Brain pericyte (primary cell): ENCODE results near the gene ZNF830.
"Not testable (repeated sequence)": the region's sequence is repeated elsewhere in the genome, so short reads cannot be mapped to it uniquely, and the experiment has no call there.

ENCODE experiments used
- DNase-seq: peaks from one replicate; pipeline ENCODE4 v3.0.0-alpha.2; 2012; ENCODE audit warnings: low read depth, low spot score

The ZNF830 gene

GRCh38 chr17:34961093-34961911 lies at the start of gene ZNF830, which contains the start of gene CCT6B:
ZNF830 (plus strand) TSS chr17:34961540; CDS start chr17:34961567, 27 bp downstream.
CCT6B (minus strand) TSS chr17:34961460; CDS start chr17:34961393, 67 bp downstream.
- DNase-seq: peak; percentile 83

DNA sequence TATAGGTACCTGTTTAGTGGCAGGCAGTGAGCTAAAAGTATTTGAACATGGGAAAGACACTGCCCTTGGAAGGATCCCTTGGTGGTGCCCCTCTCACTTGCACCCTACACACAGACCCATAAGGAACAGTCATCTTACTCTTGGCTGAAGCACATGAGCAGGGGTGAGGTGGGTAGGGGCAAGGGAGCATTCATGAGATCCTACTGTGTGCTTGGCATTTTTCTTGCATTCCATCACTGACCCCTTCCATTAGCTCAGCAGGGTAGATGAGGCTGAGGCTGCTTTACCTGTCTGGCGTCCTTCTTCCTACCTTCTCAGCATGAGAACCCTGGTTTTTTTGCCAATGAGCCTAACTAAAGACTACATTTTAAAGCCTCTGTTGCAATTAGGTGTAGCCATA lies 48.3 kb upstream of the ZNF830 start:
- no peak for DNase-seq

DNA sequence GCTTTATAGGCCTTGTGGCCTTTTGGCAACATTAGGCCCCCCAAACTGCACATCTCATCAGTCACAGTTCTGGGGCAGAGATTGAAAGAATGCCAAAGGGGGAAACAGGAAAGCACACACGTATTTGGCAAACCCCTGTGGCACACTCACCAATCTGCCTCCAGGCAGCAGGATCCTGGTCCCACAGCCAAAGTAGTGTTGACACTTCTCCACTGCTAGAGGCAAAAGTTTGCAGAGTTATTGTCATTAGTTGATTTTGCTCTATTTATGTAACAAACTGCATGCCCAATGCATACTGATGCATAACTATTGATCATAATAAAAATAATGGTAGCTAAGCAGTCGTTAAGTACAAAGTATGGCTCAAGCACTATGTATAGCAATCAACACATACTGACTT lies 45.2 kb upstream of the ZNF830 start:
- DNase-seq: no peak

DNA sequence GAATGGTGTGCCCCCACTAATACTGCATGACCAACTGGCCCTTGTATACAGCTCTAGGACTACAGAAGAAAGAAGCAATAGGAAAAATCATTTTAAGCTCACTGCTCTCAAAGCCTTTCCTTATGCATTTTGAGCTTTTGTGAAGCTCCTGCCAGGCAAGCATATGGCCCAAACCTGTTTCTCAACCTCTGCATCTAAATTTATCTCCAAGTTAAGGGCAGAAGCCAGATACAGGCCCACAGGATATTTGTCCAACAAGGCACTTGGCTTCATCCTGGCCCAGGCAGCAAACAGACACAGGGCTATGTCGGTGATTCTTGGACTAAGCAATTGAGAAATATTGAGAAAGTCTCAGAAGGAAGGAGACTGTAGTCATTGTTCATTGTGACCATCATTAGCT lies 44.0 kb upstream of the ZNF830 start:
- DNase-seq: no peak

DNA sequence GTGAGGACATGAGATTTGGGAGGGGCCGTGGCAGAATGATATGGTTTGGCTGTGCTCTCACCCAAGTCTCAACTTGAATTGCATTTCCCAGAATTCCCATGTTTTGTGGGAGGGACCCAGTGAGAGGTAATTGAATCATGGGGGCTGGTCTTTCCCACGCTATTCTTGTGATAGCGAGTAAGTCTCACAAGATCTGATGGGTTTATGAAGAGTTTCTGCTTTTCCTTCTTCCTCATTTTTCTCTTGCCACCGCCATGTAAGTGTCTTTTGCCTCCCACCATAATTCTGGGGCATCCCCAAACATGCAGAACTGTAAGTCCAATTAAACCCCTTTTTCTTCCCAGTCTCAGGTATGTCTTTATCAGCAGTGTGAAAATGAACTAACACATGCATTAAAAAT lies 40.7 kb upstream of the ZNF830 start:
- DNase-seq: no peak

DNA sequence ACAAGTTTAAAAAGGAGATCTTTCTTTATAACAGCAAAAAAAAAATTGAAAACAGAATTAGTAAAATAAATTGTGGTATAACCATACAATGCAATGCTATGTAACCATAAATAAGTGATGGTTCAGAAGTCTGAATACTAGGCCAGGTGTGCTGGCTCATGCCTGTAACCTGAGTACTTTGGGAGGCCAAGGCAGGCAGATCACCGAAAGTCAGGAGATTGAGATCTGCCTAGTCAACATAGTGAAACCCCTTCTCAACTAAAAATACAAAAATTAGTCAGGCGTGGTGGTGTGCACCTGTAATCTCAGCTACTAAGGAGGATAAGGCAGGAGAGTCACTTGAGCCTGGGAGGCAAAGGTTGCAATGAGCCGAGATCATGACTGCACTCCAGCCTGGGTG lies 34.7 kb upstream of the ZNF830 start:
- DNase-seq: no peak

GRCh38 chr17:34930283-34930682 lies 31.1 kb upstream of the ZNF830 start:
- DNase-seq: no peak

- not testable (repeated sequence) for DNase-seq
These were observed 10.6 kb upstream of the ZNF830 start for GRCh38 chr17:34950780-34951179.

DNA sequence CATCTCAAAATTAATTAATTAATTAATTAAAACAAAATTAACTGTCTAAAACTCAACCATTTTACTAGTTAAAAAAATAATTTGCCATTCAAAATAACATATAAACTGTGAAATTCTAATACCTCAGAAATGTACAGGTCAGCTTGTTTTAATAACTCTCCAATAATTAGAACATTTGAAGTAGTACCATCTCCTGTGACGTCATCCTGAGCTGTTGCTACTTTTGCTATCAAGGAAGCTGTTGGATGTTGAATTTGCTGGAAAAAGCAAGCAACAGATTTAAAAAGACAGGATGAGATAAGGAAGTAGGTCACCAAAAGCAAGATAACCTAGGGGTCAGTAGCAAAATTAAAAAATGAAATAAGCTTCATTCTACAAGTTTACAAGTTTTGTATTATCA lies 2.9 kb upstream of the ZNF830 start:
- no peak for DNase-seq

- no peak for DNase-seq
These were observed 12.8 kb downstream of the ZNF830 start for GRCh38 chr17:34974179-34974578.

- DNase-seq: no peak
These were observed 13.8 kb downstream of the ZNF830 start for GRCh38 chr17:34974794-34975785.

GRCh38 chr17:34979153-34979552 lies 17.8 kb downstream of the ZNF830 start:
- no peak for DNase-seq

GRCh38 chr17:34979650-34980352 lies 18.5 kb downstream of the ZNF830 start:
- no peak for DNase-seq

GRCh38 chr17:34980353-34980680 lies 19.0 kb downstream of the ZNF830 start, which contains the start of gene LIG3:
LIG3 (plus strand) TSS chr17:34980512; CDS start chr17:34983006, 2,494 bp downstream.
- peak; percentile 73 for DNase-seq

DNA sequence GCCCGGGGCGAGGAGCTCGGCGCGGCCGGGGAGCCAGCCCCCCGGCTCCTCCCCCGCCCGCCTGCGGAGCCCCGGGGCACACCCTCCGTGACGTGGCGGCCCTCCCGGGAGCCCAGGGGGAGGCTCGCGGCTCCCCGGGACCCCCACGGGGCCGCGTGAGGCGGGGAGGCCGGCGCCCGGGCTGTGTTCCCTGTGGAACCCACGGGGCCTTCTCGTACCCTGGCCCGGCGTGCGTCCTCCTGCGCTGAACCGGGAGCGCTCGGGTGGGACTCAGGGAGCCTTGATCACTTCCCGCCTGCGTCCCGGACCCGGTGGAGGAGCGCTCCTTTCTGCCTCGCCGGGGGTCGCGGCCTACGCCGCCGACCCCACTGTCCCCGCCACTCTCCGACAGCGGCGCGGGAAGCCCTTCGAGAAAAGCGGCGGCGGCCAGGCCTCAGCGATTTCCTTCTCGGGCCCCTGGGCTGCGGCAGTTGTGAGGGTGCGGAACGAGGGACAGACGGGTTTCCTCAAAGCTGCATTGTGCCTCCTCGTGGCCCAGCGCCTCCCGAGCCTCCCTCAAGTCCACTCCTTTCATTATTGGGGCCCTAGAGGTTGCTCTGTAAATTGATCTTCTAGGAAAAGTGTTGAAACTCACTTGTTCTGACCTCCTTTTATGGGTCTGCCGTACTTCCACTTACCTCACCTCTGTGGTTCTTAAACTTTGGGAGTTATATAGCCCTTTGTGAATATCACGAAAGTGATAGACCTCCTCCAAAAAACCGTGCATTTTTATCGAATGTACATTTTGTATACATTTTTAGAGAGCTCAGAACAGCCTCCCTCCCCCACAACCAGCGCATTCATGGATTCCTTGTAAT lies 19.6 kb downstream of the ZNF830 start:
- DNase-seq: peak; percentile 47

GRCh38 chr17:34981538-34982241 lies 20.4 kb downstream of the ZNF830 start:
- no peak for DNase-seq

DNA sequence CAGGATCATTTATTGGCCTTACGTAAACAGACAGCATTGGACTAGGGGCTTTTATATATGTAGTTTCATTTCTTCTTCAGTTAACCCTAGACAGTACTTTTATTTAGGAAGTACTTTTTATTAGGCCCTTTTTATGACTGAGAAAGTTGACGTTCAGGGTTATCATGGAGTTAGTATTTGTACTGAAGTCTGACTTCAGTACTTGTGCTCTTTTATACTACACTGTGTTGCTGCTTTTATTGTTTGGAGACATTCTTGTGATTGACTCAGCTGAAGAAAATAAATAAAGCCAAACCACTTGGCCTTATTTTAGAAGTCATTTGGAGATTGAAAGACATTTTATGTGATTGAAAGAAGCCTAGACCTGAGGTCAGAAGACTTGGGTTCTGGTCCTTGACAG lies 25.9 kb downstream of the ZNF830 start:
- no peak for DNase-seq

- DNase-seq: no peak
These were observed 27.3 kb downstream of the ZNF830 start for GRCh38 chr17:34988644-34989043.

DNA sequence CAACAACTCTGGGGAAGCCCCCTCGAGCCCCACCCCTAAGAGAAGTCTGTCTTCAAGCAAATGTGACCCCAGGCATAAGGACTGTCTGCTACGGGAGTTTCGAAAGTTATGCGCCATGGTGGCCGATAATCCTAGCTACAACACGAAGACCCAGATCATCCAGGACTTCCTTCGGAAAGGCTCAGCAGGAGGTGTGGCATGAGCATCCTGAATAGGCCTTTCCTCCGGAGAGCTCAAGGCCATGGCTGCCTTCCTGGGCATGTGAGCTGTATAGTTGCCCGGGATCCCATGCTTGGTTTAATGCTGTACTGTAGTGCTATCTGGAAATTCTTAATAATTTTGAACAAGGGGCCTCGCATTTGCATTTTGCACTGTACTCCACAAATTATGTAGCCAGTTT lies 28.1 kb downstream of the ZNF830 start:
- DNase-seq: no peak

- no peak for DNase-seq
These were observed 29.6 kb downstream of the ZNF830 start for GRCh38 chr17:34990921-34991365.
